B cell (primary cell): ENCODE results near the gene LYRM9. TPM values are rescaled to one million over a fixed set of nuclear protein-coding genes. Genes with fewer than 3 reads are reported as not detected.

ENCODE experiments used
- ATAC-seq: fragments of 200-7000 bp; cut with Tn5 transposase; one replicate; pipeline ENCODE4 v1.10.0; 2021; ENCODE audit warnings: low read depth, mild to moderate bottlenecking, moderate number of reproducible peaks, moderate library complexity
- CTCF ChIA-PET: fragments of 350-600 bp; sonication (Branson Sonifier 250); formaldehyde crosslinking; loops from one replicate; lab custom pipeline; 2021; ENCODE audit warnings: antibody characterized with exemption, inconsistent platforms; lab: Charles Lee
- POLR2A ChIA-PET: fragments of 350-600 bp; sonication (Branson Sonifier 250); formaldehyde crosslinking; loops from one replicate; lab custom pipeline; 2021; ENCODE audit warnings: antibody characterized with exemption; lab: Charles Lee
- DNase-seq: peaks from one replicate; pipeline ENCODE4 v3.0.0; 2013
- H2AFZ ChIP-seq: 2 replicates; pipeline ENCODE4 v1.6.1; 2012; ENCODE audit warnings: mild to moderate bottlenecking, low read depth, low read length; ENCODE audit not compliant: insufficient read depth, poor library complexity, severe bottlenecking
- H3K27ac ChIP-seq, 2 donors: 1 replicate in 1 of 2; 2 replicates in 1 of 2; pipeline ENCODE4 v1.5.1; 2012 to 2013; ENCODE audit warnings: low read length in 2 of 2, mild to moderate bottlenecking in 2 of 2, moderate library complexity in 1 of 2
- H3K27me3 ChIP-seq, 4 experiments: fragments of 200-600 bp in 1 of 4; sonication (generic) in 1 of 4; replicated peaks in 1 of 4; 1 replicate in 2 of 4; 2 replicates in 2 of 4; pipeline versions ENCODE4 v1.6.1 to v1.7.0; 2013 to 2016; ENCODE audit warnings: low read length in 3 of 4, mild to moderate bottlenecking in 2 of 4, mixed read lengths in 1 of 4, moderate library complexity in 1 of 4; ENCODE audit not compliant: insufficient read depth in 4 of 4, control insufficient read depth in 3 of 4; ENCODE audit errors: control extremely low read depth in 1 of 4
- H3K36me3 ChIP-seq, 2 experiments: replicated peaks in 1 of 2; 1 replicate in 1 of 2; 2 replicates in 1 of 2; pipeline versions ENCODE4 v1.6.1 to v1.7.1; 2013; ENCODE audit warnings: low read length in 1 of 2; ENCODE audit not compliant: insufficient read depth in 2 of 2, control insufficient read depth in 1 of 2; ENCODE audit errors: control extremely low read depth in 1 of 2, extremely low read depth in 1 of 2
- H3K4me1 ChIP-seq, 2 donors: fragments of 200-600 bp in 1 of 2; sonication (generic) in 1 of 2; 1 replicate in 1 of 2; 2 replicates in 1 of 2; pipeline versions ENCODE4 v1.5.1 to v1.6.1; 2013 to 2017; ENCODE audit warnings: low read length in 2 of 2; ENCODE audit not compliant: control insufficient read depth in 2 of 2, insufficient read depth in 2 of 2
- H3K4me2 ChIP-seq: replicated peaks from 2 replicates; pipeline ENCODE3; 2012; ENCODE audit warnings: mild to moderate bottlenecking, low read depth, low read length; ENCODE audit not compliant: poor library complexity, severe bottlenecking
- H3K4me3 ChIP-seq, 5 experiments: fragments of 200-600 bp in 1 of 5; sonication (generic) in 1 of 5; 1 replicate in 3 of 5; 2 replicates in 2 of 5; pipeline versions ENCODE4 v1.5.1 to v1.7.0; 2011 to 2016; ENCODE audit warnings: low read length in 4 of 5, mild to moderate bottlenecking in 4 of 5, low read depth in 2 of 5, control low read depth in 1 of 5, moderate library complexity in 1 of 5; ENCODE audit not compliant: insufficient read depth in 1 of 5; ENCODE audit errors: control extremely low read depth in 1 of 5, extremely low read depth in 1 of 5
- H3K79me2 ChIP-seq: fragments of 200-600 bp; sonication (generic); one replicate; pipeline ENCODE4 v1.6.0; 2016; ENCODE audit warnings: low read length; ENCODE audit not compliant: control insufficient read depth, insufficient read depth
- H3K9ac ChIP-seq: fragments of 200-600 bp; sonication (generic); 2 replicates; pipeline ENCODE4 v1.6.1; 2017; ENCODE audit warnings: mild to moderate bottlenecking, low read length, moderate library complexity
- H3K9me3 ChIP-seq, 3 donors: one replicate each; pipeline versions ENCODE4 v1.6.1 to v1.7.1; 2013; ENCODE audit warnings: low read length in 2 of 3; ENCODE audit not compliant: control insufficient read depth in 2 of 3, insufficient read depth in 1 of 3; ENCODE audit errors: control extremely low read depth in 1 of 3
- H4K20me1 ChIP-seq: 2 replicates; pipeline ENCODE4 v1.6.0; 2012; ENCODE audit warnings: mild to moderate bottlenecking, low read length; ENCODE audit not compliant: insufficient read depth, control insufficient read depth, poor library complexity, severe bottlenecking
- H3K27ac Mint-ChIP-seq: one replicate; pipeline ENCODE4 v1.8.0; 2021; ENCODE audit warnings: mixed read lengths
- H3K27me3 Mint-ChIP-seq: one replicate; pipeline ENCODE4 v1.8.0; 2021; ENCODE audit warnings: mixed read lengths
- H3K4me1 Mint-ChIP-seq: one replicate; pipeline ENCODE4 v1.8.0; 2021; ENCODE audit warnings: mixed read lengths
- H3K4me3 Mint-ChIP-seq: one replicate; pipeline ENCODE4 v1.8.0; 2021; ENCODE audit warnings: mixed read lengths
- H3K9me3 Mint-ChIP-seq: one replicate; pipeline ENCODE4 v1.8.0; 2022; ENCODE audit warnings: mixed read lengths; ENCODE audit not compliant: insufficient read depth
- CTCF ChIP-seq: fragments of 200-600 bp; IDR thresholded peaks from one replicate; pipeline ENCODE4 v1.8.0; 2022; ENCODE audit warnings: antibody characterized with exemption, mild to moderate bottlenecking
- EZH2 ChIP-seq: IDR thresholded peaks from 2 replicates; pipeline ENCODE4 v1.6.1; 2012; ENCODE audit warnings: borderline replicate concordance, low read depth, mild to moderate bottlenecking, moderate library complexity, low read length; ENCODE audit not compliant: insufficient read depth, poor library complexity, severe bottlenecking
- WGBS: methylation state at CpG from one replicate; pipeline ENCODE4 v1.1.5; 2013; ENCODE audit warnings: missing lambda C conversion rate; ENCODE audit not compliant: insufficient coverage; 5-methylcytosine and 5-hydroxymethylcytosine counted together
- intact Hi-C: fragments of 100-400 bp; cut with micrococcal nuclease; formaldehyde crosslinking; loops from one replicate; pipeline ENCODE4 v1.10.0; 2022
- polyA plus RNA-seq: library from polyadenylated mRNA; depleted of rRNA; stranded (reverse); fragments of >200 nt; gene quantifications from 2 replicates; pipeline ENCODE4 v1.2.3, GENCODE V29; 2012
- total RNA-seq, 2 donors: library from RNA; stranded (reverse); fragments of 120-200 nt in 1 of 2; gene quantifications; 1 replicate in 1 of 2; 2 replicates in 1 of 2; pipeline versions ENCODE4 v1.2.3 to v1.2.4, GENCODE V29; 2013 to 2022

LYRM9 gene
- total and polyA plus RNA-seq, 2 donors (not counting 1 experiment from before 2014, with no cell fraction given): 12.1 to 14.2 TPM

- no peak overlapping the region for H3K4me3 Mint-ChIP-seq
- Histone ChIP-seq H3K9ac (no peak overlapping the region), H3K4me3 (no peak overlapping the region), H3K79me2 (no peaks in the 10 kb centered on the region), H3K9me3 (peaks cover 0 to 1% (median 0%) of the 10 kb centered on the region in 3 donors), H3K4me1 (no peaks in the 10 kb centered on the region), H2AFZ (no peak overlapping the region), H3K27me3 (peaks cover 0 to 2% (median 0%) of the 10 kb centered on the region in 4 experiments), H3K27ac (no peak overlapping the region), H4K20me1 (no peaks in the 10 kb centered on the region), H3K4me2 (no peak overlapping the region), H3K36me3 (no peaks in the 10 kb centered on the region)
- 100% methylated on average over 2 of the region's 6 CpGs for WGBS
- DNase-seq (no peak), ATAC-seq (no peak)
- H3K27ac Mint-ChIP-seq: no peak overlapping the region
- H3K27me3 Mint-ChIP-seq: peaks cover 10% of the 10 kb centered on the region
- no peaks in the 10 kb centered on the region for H3K9me3 Mint-ChIP-seq
- ChIA-PET POLR2A (no interaction called here), CTCF (no interaction called here)
- intact Hi-C loops: no loop called here
- no peaks in the 10 kb centered on the region for H3K4me1 Mint-ChIP-seq
- no peak for TF ChIP-seq EZH2
- TF ChIP-seq CTCF: no peak
These were observed 36.8 kb upstream of the LYRM9 start for GRCh38 chr17:27930000-27930399.

- Mint-ChIP-seq H3K27ac (no peak overlapping the region), H3K4me3 (no peak overlapping the region), H3K4me1 (no peaks in the 10 kb centered on the region), H3K27me3 (peaks cover 4% of the 10 kb centered on the region), H3K9me3 (no peaks in the 10 kb centered on the region)
- H3K4me1 ChIP-seq: no peaks in the 10 kb centered on the region
- peaks cover 0 to 1% (median 0%) of the 10 kb centered on the region in 3 donors for H3K9me3 ChIP-seq
- no peak overlapping the region for H3K4me2 ChIP-seq
- no peak for TF ChIP-seq EZH2
- no peak for TF ChIP-seq CTCF
- H3K4me3 ChIP-seq: no peak overlapping the region
- H4K20me1 ChIP-seq: no peaks in the 10 kb centered on the region
- no peak for DNase-seq
- ChIA-PET POLR2A (no interaction called here), CTCF (interaction anchor here (0.6 kb wide), 2 partner anchors 165 to 487 kb away, joined by 3 read pairs; no protein-coding TSS in a partner anchor)
- H3K79me2 ChIP-seq: no peaks in the 10 kb centered on the region
- H3K27me3 ChIP-seq: peaks cover 0 to 2% (median 0%) of the 10 kb centered on the region in 4 experiments
- no peak overlapping the region for H2AFZ ChIP-seq
- H3K9ac ChIP-seq: no peak overlapping the region
- no peaks in the 10 kb centered on the region for H3K36me3 ChIP-seq
- intact Hi-C loops: no loop called here
- WGBS: no CpG with 5 or more reads among the region's 5 CpGs
- no peak overlapping the region for H3K27ac ChIP-seq
- no peak for ATAC-seq
These were observed 35.4 kb upstream of the LYRM9 start for GRCh38 chr17:27928587-27928986.
